ENCODE measurements around the gene VSIG2. TPM values are rescaled to one million over a fixed set of nuclear protein-coding genes. Genes with fewer than 3 reads are reported as not detected.
A peak's percentile ranks its signal among the peaks of the same experiment; 100 is the strongest.

Gene VSIG2, protein sequence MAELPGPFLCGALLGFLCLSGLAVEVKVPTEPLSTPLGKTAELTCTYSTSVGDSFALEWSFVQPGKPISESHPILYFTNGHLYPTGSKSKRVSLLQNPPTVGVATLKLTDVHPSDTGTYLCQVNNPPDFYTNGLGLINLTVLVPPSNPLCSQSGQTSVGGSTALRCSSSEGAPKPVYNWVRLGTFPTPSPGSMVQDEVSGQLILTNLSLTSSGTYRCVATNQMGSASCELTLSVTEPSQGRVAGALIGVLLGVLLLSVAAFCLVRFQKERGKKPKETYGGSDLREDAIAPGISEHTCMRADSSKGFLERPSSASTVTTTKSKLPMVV
- total RNA-seq (not detected in 2 replicates), polyA plus RNA-seq (0.06 TPM in 1 of 2 replicates, not detected in the other), polyA minus RNA-seq (ENCODE audit: low replicate concordance) (not detected in 2 replicates)
- 0.09 and 0.15 TPM in 2 replicates for polyA plus RNA-seq (2012)

DNA sequence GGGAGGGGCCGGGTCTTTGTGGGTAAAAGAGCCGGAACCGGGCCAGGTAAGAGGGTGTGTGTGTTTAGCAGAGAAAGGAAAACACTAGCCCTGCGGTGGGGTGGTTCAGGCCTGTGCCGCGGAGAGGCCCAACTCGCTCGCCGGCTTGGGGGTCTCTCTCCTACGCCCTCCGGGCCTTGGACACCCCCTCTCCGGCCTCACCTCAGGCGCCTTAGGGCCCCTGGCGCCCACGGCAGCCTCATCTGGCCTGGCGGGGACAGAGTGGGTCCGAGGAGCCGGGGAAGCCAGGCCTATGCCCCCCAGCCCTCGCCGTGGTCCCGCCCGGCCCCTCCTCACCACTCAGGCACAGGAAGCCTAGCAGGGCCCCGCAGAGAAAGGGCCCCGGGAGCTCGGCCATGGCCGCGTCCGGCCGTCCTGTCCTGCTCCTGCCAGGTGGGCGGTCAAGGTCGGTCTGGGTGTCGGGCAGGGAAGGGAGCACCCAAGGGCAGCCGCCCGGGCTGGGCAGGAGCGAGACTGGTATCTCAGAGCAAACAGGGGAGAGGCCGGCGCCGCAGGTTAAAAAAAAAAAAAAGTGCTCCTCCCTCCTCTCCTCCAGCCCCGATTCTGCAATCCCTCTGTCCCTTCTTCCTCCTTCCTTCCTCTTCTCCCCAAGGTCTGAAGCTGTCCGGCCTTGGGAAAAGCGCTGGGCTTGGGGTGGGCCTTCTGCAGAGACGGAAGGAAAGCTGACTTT lies at the start of gene VSIG2:
TSS of gene VSIG2 (minus strand) at position 515 of the 730 bp plus-strand sequence. CDS start at position 397, 118 bp downstream.
- no peak for DNase-seq (ENCODE audit: low read depth in 2 of 2)
- TF ChIP-seq, protein P1, sequence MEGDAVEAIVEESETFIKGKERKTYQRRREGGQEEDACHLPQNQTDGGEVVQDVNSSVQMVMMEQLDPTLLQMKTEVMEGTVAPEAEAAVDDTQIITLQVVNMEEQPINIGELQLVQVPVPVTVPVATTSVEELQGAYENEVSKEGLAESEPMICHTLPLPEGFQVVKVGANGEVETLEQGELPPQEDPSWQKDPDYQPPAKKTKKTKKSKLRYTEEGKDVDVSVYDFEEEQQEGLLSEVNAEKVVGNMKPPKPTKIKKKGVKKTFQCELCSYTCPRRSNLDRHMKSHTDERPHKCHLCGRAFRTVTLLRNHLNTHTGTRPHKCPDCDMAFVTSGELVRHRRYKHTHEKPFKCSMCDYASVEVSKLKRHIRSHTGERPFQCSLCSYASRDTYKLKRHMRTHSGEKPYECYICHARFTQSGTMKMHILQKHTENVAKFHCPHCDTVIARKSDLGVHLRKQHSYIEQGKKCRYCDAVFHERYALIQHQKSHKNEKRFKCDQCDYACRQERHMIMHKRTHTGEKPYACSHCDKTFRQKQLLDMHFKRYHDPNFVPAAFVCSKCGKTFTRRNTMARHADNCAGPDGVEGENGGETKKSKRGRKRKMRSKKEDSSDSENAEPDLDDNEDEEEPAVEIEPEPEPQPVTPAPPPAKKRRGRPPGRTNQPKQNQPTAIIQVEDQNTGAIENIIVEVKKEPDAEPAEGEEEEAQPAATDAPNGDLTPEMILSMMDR (conservative IDR thresholded peaks at IDR 0.05 in 1 of 2, IDR thresholded peaks at IDR 0.05 in 1 of 2; ENCODE audit: low read depth in 1 of 2, low read length in 2 of 2) = no peak
- no peak for TF ChIP-seq EZH2 (IDR thresholded peaks at IDR 0.05; ENCODE audit: low read length, missing control alignments)
- peak within 1 kb of the TSS; percentile 13 for H2AFZ ChIP-seq (ENCODE audit: low read length)

DNA sequence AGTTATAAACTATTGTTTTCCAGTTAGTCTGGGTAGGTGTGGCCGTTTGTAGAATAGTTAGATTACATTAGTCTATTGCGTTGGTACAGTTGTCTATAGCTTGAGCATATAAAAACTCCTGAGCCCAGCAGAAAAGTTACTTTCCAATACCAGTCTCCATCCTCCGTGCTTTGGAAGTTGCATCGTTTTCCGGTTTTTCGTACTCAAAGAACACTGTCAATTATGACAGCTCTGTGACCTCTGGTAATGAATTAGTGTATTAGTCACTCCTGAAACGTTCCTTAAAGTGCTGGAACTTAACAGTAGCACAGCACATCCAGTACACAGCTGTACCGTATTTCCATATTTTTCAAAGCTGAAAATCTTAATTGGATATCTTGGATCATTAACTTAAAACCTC lies 49.0 kb upstream of the VSIG2 start:
- peak overlapping the region; percentile 99 for H3K27ac ChIP-seq (ENCODE audit: insufficient read depth, low read length)
- no peaks in the 10 kb centered on the region for H4K20me1 ChIP-seq (ENCODE audit: control insufficient read depth, extremely low read depth, insufficient read depth, low read length)
- H3K27me3 ChIP-seq (ENCODE audit: control insufficient read depth, insufficient read depth, low read length) = no peaks in the 10 kb centered on the region
- H3K4me3 ChIP-seq (replicated peaks in 1 of 4; ENCODE audit: control extremely low read depth in 1 of 4, insufficient read depth in 1 of 4, low read depth in 3 of 4, low read length in 4 of 4) = peak overlapping the region; percentile 60 to 94 (median 89)
- peaks cover 41% of the 10 kb centered on the region for H3K79me2 ChIP-seq (ENCODE audit: control insufficient read depth, insufficient read depth, low read length)
- no peaks in the 10 kb centered on the region for H3K9me3 ChIP-seq (ENCODE audit: control insufficient read depth, insufficient read depth, low read depth, low read length)
- no peaks in the 10 kb centered on the region for H3K36me3 ChIP-seq (ENCODE audit: control insufficient read depth, insufficient read depth, low read length)
- DNase-seq (ENCODE audit: low read depth in 2 of 2) = peak; percentile 59 to 66
- peaks cover 11% of the 10 kb centered on the region for H3K4me1 ChIP-seq (ENCODE audit: control insufficient read depth, extremely low read depth, insufficient read depth, low read length)
- H3K4me2 ChIP-seq (ENCODE audit: extremely low read depth, insufficient read depth, low read length) = peak overlapping the region; percentile 73
- peak overlapping the region; percentile 34 for H2AFZ ChIP-seq (ENCODE audit: low read length)
- TF ChIP-seq, protein P1 (conservative IDR thresholded peaks at IDR 0.05 in 1 of 2, IDR thresholded peaks at IDR 0.05 in 1 of 2; ENCODE audit: low read depth in 1 of 2, low read length in 2 of 2) = no peak
- no peak for TF ChIP-seq EZH2 (IDR thresholded peaks at IDR 0.05; ENCODE audit: low read length, missing control alignments)
- H3K9ac ChIP-seq (ENCODE audit: insufficient read depth, low read length) = no peak overlapping the region

More for the DNA sequence above, at the start of gene VSIG2:
- Histone ChIP-seq H3K4me2 (ENCODE audit: extremely low read depth, insufficient read depth, low read length) (no peak within 1 kb of the TSS), H3K27ac (ENCODE audit: insufficient read depth, low read length) (no peak within 1 kb of the TSS), H3K27me3 (ENCODE audit: control insufficient read depth, insufficient read depth, low read length) (peaks cover 2% of the 10 kb centered on the region), H3K79me2 (ENCODE audit: control insufficient read depth, insufficient read depth, low read length) (no peaks in the 10 kb centered on the region), H3K9me3 (ENCODE audit: control insufficient read depth, insufficient read depth, low read depth, low read length) (no peaks in the 10 kb centered on the region), H3K4me3 (replicated peaks in 1 of 4; ENCODE audit: control extremely low read depth in 1 of 4, insufficient read depth in 1 of 4, low read depth in 3 of 4, low read length in 4 of 4) (no peak within 1 kb of the TSS), H3K9ac (ENCODE audit: insufficient read depth, low read length) (no peak within 1 kb of the TSS), H3K36me3 (ENCODE audit: control insufficient read depth, insufficient read depth, low read length) (no peaks in the 10 kb centered on the region), H4K20me1 (ENCODE audit: control insufficient read depth, extremely low read depth, insufficient read depth, low read length) (no peaks in the 10 kb centered on the region), H3K4me1 (ENCODE audit: control insufficient read depth, extremely low read depth, insufficient read depth, low read length) (peaks cover 16% of the 10 kb centered on the region)

Data from fibroblast of lung (primary cell).